NOMO-1 treated with dmso at 0.1 percent for 144 hours (cell line): ENCODE measurements around the gene KRTAP12-2.
"Not testable (repeated sequence)": the region's sequence is repeated elsewhere in the genome, so short reads cannot be mapped to it uniquely, and the experiment has no call there.

Experiments
- DNase-seq: peaks from one replicate; lab custom pipeline; 2025; ENCODE audit not compliant: unreplicated experiment; lab: John Stamatoyannopoulos, UW

Gene KRTAP12-2

DNA sequence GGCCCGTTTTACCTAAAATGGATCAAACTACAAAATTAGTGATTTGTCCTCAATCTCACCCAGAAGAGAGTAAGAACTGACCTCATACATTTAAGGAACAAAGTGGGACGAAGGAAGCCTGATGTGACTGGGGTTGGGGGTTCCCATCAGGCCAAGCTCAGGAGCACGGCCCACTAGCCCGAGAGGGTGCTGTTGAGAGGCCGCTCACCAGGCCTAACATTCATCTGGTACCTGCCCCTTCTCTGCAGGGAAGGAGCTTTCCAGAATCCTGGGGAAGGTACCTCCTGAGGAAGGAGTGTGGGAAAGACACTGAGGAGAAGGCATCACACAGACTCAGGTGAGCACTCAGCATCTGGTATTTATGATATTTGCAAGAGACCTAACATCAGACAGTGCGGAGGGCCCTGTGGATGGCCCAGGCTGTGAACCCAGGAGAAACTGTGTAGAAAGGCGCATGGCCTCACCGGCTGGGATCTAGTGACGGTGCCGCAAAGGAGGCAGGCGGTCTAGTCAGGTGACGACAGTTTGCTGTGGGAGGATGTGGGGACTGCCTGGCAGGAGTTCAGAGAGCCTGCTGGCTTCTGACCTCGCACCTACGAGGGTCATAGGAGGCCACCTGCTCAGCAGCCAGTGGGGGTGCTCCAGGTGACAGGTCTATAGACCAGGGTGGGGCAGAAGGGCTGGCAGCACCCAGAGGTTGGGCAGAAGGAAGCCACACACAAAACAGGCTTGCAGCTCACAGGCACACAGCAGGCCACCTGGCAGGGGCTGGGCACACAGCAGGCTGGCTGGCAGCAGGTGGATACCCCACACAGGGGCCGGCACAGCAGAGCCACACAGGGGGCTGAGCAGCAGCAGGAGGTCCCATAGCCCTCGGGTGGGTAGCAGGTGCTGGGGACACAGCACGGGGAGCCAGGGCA, 12.8 kb downstream of the KRTAP12-2 start:
- DNase-seq: no peak

DNA sequence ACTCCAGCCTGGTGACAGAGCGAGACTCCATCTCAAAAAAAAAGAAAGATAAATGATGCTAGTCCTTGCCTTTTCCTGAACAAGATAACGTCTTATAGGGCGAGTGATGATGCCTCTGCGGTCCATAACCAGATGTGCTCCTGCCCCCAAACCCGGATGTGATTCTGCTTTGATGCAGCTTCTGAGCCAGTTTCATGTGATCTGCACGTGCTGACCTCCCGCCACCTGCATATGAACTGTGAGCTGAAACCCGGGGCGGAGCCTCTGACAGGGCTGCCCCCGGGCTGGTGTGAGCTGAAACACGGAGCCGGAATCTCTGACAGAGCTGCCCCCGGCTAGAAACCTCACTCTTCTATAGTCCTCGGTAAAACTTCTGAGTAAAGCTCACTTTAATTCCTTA, 13.6 kb downstream of the KRTAP12-2 start:
- DNase-seq: no peak

DNA sequence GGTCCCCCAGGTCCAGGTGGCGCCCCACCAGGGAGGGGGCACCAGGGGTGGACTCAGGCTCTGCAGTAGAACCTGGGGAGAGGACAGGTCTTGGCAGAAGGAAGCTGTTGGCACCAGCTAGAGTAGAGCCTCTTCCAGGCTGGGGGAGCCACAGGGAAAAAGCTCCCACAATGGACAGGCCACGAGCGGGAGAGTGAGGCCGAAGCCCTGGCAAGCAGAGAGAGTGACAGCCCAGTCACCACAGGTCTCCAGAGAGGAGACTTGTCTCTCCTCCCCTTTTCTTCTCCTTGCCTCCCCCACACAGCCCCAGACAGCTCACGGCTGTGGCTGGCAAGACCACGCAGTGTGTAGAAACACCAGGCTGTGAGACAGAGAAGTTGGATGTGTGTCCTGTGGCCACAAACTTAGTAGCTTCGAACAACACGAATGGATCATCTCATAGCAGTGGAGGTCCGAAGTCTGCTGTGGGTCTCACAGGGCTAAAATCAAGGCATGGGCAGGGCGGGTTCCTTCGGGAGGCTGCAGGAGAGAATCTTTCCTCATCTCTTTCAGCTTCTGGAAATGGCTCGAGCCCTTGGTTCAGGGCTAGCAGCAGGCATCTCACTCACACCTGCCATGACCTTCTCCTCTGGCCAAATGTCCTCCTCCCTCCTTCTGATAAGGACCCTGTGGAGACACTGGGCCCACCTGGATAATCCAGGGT, 15.6 kb downstream of the KRTAP12-2 start:
- no peak for DNase-seq

DNA sequence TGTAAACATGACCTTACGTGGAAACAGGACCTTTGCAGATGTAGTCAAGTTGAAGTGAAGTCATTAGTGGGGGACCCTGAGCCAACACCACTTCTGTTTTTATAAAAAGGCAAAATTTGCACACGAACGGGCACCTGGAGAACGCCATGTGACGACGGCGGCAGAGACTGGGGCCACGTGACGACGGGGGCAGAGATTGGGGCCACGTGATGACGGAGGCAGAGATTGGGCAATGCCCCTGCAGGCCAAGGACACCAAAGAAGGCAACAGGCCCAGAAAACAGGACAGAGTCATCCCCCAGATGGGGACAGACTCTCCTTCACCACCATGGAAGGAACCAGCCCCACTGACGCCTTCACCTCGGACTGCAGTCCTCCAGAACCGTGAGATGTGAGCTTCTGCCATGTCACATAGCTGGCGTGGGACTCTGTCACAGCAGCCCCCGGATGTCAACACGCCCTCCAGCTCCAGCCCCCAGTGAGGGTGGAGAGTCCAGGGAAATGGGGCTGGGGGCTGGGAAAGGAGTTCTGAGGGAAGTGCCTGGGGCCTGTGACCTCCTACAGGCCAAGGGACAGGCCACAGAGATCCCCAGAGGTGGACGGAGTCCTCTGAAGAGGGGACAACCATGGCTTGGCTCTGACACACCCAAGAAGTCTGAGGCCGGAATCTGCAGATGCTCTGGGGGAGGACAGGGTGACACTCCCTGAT, 16.3 kb downstream of the KRTAP12-2 start:
- DNase-seq: no peak

DNA sequence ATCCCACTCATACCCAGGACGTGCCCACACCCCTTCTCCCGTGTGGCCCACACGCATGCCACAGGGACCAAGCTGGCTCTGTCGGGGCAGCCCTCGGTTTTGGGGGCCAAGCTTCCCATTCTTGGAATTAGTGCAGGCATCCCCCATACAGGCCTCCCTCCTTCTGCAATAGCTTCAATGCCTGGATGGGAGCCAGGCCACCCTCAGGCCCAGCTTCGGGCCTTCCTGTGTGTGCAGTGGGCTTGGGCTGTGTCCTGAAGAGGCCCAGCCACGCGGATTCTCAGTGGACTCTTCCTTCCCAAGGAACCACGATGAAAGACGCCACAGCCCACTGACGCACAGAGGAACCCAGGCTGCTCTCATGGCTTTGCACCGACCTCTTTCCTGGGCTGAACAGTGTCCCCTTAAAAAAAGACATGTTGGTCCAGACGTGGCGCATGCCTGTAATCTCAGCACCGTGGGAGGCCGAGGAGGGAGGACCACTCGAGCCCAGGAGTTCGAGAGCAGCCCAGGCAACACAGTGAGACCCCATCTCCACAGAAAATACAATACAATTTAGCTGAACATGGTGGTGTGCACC, 17.1 kb downstream of the KRTAP12-2 start:
- no peak for DNase-seq

DNA sequence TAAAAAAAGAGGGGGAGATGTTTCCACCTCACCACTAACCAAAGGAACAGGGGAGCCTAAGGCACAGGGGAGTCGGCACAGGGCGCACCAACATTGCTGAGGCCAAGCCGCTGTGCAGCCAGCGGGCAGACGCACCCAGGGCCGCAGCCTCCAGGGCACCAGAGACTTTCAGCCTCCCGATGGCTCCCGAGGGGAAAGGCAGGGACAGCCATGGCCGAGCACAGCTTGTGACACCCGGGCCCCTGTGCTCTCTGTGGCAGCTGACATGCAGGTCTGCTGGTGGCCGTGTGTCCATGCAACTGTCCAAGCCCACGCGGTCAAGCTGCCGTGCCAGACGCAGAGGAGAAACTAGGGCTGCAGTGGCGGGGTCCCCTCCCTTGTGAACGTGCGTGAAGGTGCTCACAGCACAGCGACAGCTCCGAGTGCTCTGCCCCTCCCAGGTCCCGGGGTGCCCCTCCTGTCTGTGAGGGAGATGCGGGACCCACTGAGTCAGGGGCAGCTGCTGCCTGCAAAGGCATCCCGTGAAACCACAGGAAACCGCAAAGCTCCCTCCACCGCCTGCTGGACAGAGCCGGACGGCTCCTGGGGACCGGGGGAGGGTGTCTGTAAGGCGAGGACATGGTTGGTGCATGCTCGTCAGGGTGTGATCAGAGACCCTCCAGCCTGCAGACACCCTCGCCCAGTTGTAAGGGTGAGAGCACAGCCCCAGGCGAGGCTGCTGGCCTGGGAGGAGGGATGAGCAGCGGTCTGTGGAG, 18.0 kb downstream of the KRTAP12-2 start:
- DNase-seq: no peak

DNA sequence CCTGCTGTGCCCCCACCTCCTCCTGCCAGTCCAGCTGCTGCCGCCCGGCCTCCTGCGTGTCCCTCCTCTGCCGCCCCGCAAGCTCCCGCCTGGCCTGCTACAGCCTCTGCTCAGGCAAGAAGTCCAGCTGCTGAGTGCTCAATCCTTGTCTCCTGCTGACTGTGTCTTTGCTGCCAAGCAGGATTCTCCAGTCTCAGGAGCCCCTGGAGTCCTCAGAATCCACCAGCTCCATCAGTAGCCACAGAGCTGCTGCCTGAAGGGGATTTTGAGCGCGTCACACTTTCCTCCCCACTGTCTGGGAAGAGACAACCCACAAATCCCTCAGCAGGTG, 19.5 kb downstream of the KRTAP12-2 start:
- DNase-seq: no peak

DNA sequence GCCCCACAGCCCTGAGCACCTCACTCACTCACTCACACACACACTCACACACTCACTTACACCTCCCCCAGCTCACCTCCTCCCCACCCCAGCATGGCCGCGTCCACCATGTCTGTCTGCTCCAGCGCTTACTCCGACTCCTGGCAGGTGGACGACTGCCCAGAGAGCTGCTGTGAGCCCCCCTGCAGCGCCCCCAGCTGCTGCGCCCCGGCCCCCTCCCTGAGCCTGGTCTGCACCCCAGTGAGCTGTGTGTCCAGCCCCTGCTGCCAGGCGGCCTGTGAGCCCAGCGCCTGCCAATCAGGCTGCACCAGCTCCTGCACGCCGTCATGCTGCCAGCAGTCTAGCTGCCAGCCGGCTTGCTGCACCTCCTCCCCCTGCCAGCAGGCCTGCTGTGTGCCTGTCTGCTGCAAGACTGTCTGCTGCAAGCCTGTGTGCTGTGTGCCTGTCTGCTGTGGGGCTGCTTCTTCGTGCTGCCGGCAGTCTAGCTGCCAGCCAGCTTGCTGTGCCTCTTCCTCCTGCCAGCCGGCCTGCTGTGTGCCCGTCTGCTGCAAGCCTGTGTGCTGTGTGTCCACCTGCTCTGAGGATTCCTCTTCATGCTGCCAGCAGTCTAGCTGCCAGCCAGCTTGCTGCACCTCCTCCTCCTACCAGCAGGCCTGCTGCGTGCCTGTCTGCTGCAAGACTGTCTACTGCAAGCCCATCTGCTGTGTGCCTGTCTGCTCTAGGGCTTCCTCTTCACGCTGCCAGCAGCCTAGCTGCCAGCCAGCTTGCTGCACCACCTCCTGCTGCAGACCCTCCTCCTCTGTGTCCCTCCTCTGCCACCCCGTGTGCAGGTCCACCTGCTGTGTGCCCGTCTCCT, 20.1 kb downstream of the KRTAP12-2 start, which contains the start of gene KRTAP10-11:
Gene KRTAP10-11, plus strand, starts transcription at position 49 of the 856 bp plus-strand sequence. Its CDS starts 45 bp downstream, at position 94.
- not testable (repeated sequence) for DNase-seq

DNA sequence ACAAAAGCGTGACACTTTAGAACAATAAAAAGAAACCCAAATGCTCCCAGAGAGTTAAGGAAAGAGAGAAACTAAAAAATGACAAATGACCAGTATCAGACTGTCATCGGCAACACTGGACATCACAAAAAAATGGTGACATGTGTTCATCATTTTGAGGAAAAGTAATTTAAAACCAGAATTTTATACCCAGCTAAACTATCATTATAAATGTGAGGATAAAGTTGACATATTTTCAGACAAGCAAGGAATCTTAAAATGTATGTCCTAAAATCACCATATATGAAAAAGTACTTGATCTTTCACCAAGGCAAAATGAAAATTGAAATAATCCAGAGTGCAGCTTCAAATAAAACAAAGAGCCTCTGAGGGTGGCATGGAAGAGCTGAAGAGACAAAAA, 21.8 kb downstream of the KRTAP12-2 start:
- DNase-seq: no peak

DNA sequence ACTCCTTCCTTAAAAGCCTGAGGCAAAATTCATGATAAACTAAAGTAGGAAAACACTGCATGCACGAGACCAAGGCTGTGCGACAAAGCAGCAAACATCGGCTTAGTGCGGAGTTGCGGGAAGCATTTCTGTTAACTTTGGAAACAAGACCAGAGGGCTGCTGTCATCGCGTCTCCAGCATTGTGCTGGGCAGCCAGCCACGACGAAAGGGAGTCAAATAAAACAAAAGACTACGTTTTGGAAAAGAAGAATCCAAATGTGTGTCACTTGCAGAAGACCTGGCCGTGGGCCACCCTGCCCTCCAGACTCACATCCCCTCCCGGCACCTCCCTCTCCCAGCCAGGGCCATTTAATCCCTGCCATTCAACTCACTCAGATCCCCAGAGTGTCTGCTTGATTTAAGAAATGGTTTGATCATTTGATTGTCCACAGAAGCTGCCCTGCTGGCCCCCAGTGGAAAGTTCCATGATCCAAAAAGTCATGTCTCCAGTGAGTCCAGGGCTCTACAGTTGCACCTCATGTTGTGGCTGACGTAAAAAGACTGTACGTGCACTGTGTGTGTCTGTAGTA, 22.9 kb downstream of the KRTAP12-2 start:
- no peak for DNase-seq

DNA sequence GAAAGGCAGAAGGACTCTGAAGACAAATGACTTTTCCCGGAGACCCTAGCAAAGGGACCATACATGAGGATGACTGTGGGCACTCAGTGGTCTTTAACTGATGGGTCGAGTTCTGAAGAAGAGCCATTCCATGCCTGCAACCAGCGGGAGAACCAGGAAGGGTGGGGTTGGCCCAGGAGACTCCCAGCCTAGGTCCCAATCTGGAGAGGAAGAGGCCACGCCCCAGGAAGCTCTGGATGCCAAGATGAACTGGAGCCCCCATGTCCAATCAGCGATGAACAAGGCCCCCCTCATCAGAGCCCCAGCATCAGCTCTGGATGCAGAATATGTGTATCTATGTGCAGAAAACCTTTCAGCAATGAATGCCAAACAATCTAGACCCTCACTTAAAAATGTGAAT, 26.0 kb downstream of the KRTAP12-2 start:
- DNase-seq: no peak

DNA sequence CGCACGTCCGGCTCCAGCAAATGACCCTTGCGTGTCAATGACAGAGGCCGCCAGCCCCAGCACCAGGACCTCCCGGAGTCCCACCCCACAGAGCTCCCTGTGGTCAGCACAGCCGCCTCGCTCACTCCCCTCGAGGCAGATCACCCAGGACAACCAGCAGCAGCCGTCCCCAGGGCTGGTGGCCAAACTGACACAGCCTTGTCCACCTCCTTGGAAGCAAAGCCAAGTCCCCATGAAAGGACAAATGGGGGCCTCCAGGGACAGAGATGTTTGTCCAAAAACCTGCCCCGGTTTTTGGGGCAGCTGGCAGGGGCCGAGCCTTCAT, 27.4 kb downstream of the KRTAP12-2 start:
- DNase-seq: no peak

DNA sequence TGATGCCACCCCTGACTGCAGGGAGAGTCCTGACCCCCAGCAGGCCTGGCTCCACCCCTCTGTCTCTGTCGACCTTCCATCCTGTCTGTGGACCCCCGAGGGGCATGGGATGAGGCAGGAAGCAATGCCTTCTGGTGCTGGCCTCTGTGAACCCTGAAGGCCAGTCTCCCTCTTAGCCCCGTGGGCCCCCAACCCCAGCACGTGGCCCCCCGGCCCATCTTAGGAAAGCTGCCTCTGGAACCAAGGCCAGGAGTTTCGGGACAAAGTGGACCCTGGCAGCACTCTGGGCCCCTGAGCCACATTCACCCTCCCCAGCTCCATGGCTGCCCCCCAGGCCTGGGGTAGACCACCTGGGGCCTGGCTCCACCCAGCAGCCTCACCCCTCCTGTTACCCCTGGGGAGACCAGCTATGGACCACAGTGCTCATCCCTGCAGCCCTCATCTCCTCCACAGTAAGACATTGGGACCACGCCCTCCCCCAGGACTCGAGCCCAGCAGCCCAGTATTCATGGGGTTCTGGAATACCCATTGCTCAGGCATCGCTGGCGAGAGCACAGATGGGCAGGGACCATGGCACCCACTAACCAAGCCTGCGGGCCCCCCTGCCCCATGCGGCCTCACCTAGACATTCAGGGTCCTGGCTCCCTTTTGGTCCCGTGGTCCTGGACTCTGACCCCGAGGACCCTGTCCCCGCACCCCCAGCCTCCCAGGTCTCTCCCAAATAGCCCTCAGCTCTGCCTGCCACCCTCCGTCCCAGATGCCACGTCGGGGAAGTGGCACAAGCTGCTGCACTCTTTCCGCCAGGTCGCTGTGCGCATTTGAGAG, 28.0 kb downstream of the KRTAP12-2 start:
- DNase-seq: not testable (repeated sequence)

DNA sequence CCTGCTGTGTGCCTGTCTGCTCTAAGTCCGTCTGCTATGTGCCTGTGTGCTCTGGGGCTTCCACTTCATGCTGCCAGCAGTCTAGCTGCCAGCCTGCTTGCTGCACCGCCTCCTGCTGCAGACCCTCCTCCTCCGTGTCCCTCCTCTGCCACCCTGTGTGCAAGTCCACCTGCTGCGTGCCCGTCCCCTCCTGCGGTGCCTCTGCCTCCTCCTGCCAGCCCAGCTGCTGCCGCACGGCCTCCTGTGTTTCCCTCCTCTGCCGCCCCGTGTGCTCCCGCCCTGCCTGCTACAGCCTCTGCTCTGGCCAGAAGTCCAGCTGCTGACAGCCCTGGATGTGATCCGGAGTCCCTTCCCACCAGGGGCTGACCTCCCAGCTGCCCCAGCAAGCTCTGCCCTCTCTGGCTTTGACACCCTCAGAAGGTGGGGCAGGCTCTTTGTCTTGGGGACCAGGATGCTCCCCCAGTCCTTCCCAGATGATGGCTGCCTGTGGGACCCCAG, 28.8 kb downstream of the KRTAP12-2 start:
- not testable (repeated sequence) for DNase-seq

DNA sequence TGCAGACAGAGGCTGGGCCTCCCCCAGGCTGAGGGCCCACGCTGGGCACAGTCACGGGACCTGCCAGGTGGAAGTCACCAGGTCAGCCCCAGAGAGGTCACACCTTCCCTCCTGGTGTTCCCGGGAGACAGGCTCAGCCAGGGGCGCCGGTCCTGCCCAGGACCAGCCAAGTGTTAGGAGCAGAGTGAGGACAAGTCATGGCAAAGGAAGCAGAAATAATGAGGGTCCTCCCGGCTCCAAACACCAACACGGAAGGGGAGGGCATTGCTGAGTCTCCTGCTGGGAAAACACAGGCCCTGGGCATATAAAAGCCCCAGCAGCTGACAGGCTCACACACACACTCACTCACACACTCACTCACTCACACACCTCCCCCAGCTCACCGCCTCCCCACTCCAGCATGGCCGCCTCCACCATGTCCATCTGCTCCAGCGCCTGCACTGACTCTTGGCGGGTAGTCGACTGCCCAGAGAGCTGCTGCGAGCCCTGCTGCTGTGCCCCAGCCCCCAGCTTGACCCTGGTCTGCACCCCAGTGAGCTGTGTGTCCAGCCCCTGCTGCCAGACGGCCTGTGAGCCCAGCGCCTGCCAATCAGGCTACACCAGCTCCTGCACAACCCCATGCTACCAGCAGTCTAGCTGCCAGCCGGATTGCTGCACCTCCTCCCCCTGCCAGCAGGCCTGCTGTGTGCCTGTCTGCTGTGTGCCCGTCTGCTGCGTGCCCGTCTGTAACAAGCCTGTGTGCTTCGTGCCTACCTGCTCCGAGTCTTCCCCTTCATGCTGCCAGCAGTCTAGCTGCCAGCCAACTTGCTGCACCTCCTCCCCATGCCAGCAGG, 29.5 kb downstream of the KRTAP12-2 start, which contains the start of gene KRTAP10-10:
Gene KRTAP10-10, plus strand, starts transcription at position 339 of the 833 bp plus-strand sequence. Its CDS starts 62 bp downstream, at position 401.
- DNase-seq: no peak

DNA sequence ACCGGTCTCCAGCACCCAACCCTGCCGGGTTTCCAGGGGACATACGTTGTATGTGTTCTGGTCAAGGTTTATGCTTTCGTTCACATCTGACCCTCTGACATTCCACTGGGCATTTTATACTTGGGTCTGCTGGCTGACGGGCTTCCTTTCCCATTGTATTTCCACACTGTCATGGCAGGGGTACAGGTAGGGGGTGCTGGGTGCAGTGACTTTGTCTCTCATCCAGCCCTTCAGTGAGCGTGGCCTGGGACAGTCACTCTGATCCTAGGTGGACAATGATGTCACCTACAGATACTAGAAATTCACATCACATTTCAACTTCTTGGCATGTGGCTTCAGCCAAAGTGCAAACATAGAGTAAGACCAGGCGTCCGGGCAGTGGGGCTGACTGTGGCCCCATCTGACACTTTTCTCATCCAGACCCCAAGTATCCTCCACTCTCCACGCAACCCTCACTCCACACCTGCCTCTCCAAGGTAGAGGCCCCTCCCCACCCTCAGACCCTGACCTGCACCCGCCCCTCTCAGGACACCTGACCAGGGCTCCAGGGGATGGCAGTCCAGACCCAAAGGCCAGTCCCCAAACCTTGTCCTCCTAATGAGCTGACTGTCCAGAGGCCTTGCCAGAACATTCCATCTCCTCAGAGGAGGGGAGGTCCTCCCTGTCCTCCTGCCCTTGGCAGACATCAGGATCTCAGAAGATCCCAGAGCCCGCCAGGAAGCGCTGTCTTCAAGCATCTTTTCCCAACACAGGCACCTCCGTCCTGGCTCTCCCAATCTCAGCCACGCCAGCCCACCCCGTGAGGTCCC, 30.3 kb downstream of the KRTAP12-2 start:
- no peak for DNase-seq

DNA sequence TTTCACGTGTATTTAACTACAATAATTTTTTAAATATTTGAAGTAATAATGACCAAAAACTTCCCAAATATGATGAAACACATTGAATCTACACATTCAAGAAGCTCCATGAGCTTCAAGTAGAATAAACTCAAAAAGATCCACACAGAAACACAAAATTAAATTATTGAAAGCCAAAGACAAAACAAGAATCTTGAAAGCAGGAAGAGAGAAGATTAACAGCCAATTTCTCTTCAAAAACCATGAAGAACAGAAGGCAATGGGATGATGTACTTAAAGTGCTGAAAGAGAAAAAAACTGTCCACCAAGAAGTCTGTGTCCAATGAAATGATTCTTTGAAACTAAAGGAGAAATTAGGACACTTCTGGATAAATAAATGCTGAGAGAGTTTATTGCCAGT, 34.7 kb downstream of the KRTAP12-2 start:
- no peak for DNase-seq
